ENCODE results near the gene CNN1.
"Not testable (repeated sequence)": the region's sequence is repeated elsewhere in the genome, so short reads cannot be mapped to it uniquely, and the experiment has no call there.

Gene CNN1

GRCh38 chr19:11594084-11594483, 55.4 kb downstream of the CNN1 start:
- no peak for TF ChIP-seq CTCF (IDR thresholded peaks at IDR 0.05; ENCODE audit: insufficient read depth, low read depth, low read length, missing control alignments)
- no peak overlapping the region for H3K4me3 ChIP-seq (ENCODE audit: low read length)
- no peak for DNase-seq (ENCODE audit: low read depth)

- no peak for TF ChIP-seq CTCF (IDR thresholded peaks at IDR 0.05; ENCODE audit: insufficient read depth, low read depth, low read length, missing control alignments)
- H3K4me3 ChIP-seq (ENCODE audit: low read length): no peak overlapping the region
- no peak for DNase-seq (ENCODE audit: low read depth)
These were observed 57.5 kb downstream of the CNN1 start for GRCh38 chr19:11596156-11596555.

- peak; percentile 99 for DNase-seq (ENCODE audit: low read depth)
- peak within 1 kb of the TSS; percentile 95 for H3K4me3 ChIP-seq (ENCODE audit: low read length)
- TF ChIP-seq CTCF (IDR thresholded peaks at IDR 0.05; ENCODE audit: insufficient read depth, low read depth, low read length, missing control alignments): peak; percentile 27
These were observed 58.8 kb downstream of the CNN1 start, which contains the start of gene ZNF627 for GRCh38 chr19:11597202-11598102. TSS of gene ZNF627 (plus strand) at chr19:11597483. CDS start at chr19:11597628, 145 bp downstream.

GRCh38 chr19:11598103-11598483, 59.4 kb downstream of the CNN1 start:
- H3K4me3 ChIP-seq (ENCODE audit: low read length): peak overlapping the region; percentile 95
- no peak for TF ChIP-seq CTCF (IDR thresholded peaks at IDR 0.05; ENCODE audit: insufficient read depth, low read depth, low read length, missing control alignments)
- no peak for DNase-seq (ENCODE audit: low read depth)

GRCh38 chr19:11598746-11599145, 60.1 kb downstream of the CNN1 start:
- no peak overlapping the region for H3K4me3 ChIP-seq (ENCODE audit: low read length)
- no peak for DNase-seq (ENCODE audit: low read depth)
- no peak for TF ChIP-seq CTCF (IDR thresholded peaks at IDR 0.05; ENCODE audit: insufficient read depth, low read depth, low read length, missing control alignments)

- not testable (repeated sequence) for DNase-seq (ENCODE audit: low read depth); H3K4me3 ChIP-seq (ENCODE audit: low read length)
These were observed 61.1 kb downstream of the CNN1 start for GRCh38 chr19:11599704-11600103.
